Muscle layer of duodenum (tissue), 2 donors: ENCODE results near the gene DST.
"Not testable (repeated sequence)": the region's sequence is repeated elsewhere in the genome, so short reads cannot be mapped to it uniquely, and the experiment has no call there.

Source experiments
- H3K27ac ChIP-seq: one replicate; pipeline ENCODE4 v1.7.0; 2013; ENCODE audit warnings: mild to moderate bottlenecking, low read length
- H3K27me3 ChIP-seq: one replicate; pipeline ENCODE4 v1.7.0; 2013; ENCODE audit warnings: low read depth, mild to moderate bottlenecking, control low read depth, low read length
- H3K36me3 ChIP-seq, 2 donors: one replicate each; pipeline ENCODE4 v1.7.0; 2013; ENCODE audit warnings: low read length in 2 of 2, control low read depth in 1 of 2, mild to moderate bottlenecking in 1 of 2; ENCODE audit not compliant: insufficient read depth in 2 of 2, control insufficient read depth in 1 of 2
- H3K4me1 ChIP-seq, 2 donors: one replicate each; pipeline ENCODE4 v1.7.0; 2013; ENCODE audit warnings: low read length in 2 of 2, mild to moderate bottlenecking in 2 of 2, control low read depth in 1 of 2, moderate library complexity in 1 of 2; ENCODE audit not compliant: insufficient read depth in 2 of 2, control insufficient read depth in 1 of 2
- H3K4me3 ChIP-seq, 2 donors: one replicate each; pipeline ENCODE4 v1.7.0; 2013; ENCODE audit warnings: low read length in 2 of 2, low read depth in 1 of 2, mild to moderate bottlenecking in 1 of 2
- H3K9me3 ChIP-seq, 2 donors: one replicate each; pipeline ENCODE4 v1.7.0; 2013; ENCODE audit warnings: low read length in 2 of 2, control low read depth in 1 of 2, mild to moderate bottlenecking in 1 of 2; ENCODE audit not compliant: control insufficient read depth in 1 of 2
- donor health status: healthy.

DST gene

DNA sequence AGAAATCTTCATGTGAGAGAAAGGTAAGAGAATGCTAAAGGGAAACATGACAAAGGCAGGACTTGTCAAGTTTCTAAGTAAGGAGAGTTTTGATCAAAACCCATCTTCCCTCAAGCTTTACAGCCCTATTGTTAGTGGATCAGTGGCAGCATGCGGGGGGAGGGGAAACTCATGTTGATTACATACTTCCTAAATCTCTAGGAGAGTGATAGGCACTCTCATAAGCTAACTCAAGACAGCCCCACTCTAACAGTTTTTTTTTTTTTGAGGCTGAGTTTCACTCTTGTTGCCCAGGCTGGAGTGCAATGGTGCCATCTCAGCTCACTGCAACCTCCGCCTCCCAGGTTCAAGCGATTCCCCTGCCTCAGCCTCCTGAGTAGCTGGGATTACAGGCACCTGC, 18.6 kb upstream of the DST start:
- not testable (repeated sequence) for H3K36me3 ChIP-seq, H3K27ac ChIP-seq, H3K4me3 ChIP-seq, H3K9me3 ChIP-seq, H3K27me3 ChIP-seq
- peaks cover 0 to 25% of the 10 kb centered on the region in 2 donors for H3K4me1 ChIP-seq

DNA sequence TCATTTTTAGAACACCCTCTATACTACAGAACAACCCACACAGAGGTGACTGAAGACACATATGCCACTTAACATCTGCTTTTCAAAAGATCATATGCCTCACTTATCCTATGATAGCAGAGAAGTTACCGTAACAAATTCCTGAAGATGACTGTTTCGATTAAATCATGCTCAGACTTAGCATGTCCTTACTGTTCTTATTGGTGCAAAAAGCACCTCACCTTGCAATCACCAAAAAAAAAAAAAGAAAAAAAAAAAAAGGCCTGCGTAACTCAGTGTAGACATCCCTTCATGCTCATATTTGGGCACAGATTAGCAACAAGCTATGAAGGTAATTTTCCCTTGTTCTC, 17.7 kb upstream of the DST start:
- Histone ChIP-seq H3K27ac (no peak overlapping the region), H3K36me3 (no peaks in the 10 kb centered on the region), H3K4me1 (peaks cover 0 to 25% of the 10 kb centered on the region in 2 donors), H3K27me3 (no peaks in the 10 kb centered on the region), H3K9me3 (no peaks in the 10 kb centered on the region), H3K4me3 (no peak overlapping the region)

- H3K9me3 ChIP-seq: no peaks in the 10 kb centered on the region
- H3K27ac ChIP-seq: no peak overlapping the region
- peaks cover 0 to 25% of the 10 kb centered on the region in 2 donors for H3K4me1 ChIP-seq
- H3K4me3 ChIP-seq: no peak overlapping the region
- H3K27me3 ChIP-seq: no peaks in the 10 kb centered on the region
- no peaks in the 10 kb centered on the region for H3K36me3 ChIP-seq
These were observed 17.2 kb upstream of the DST start for GRCh38 chr6:56659721-56660380.

DNA sequence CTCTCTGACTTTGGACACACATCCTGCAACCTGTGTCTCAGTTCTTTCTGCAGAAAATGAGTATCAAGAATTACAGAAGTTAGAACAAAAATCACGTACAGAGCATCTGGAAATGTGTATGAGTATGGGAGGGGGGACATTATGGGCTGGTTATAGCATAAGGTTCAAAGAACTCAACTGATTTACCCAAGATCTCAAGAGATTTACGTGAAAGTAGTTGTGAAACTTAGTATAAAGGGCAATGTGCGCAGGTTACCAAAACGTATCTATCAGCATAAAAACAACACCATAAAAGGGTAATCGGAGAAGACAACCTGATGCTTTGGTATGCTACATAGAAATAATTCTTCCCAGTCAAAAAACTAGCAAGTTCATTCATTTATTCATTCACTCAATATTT, 15.6 kb upstream of the DST start:
- Histone ChIP-seq H3K4me3 (no peak overlapping the region), H3K27ac (no peak overlapping the region), H3K36me3 (no peaks in the 10 kb centered on the region), H3K4me1 (peaks cover 0 to 18% of the 10 kb centered on the region in 2 donors), H3K27me3 (no peaks in the 10 kb centered on the region), H3K9me3 (no peaks in the 10 kb centered on the region)

GRCh38 chr6:56657354-56657753, 14.7 kb upstream of the DST start:
- H3K27ac ChIP-seq: no peak overlapping the region
- no peaks in the 10 kb centered on the region for H3K27me3 ChIP-seq
- peaks cover 0 to 5% of the 10 kb centered on the region in 2 donors for H3K36me3 ChIP-seq
- H3K4me1 ChIP-seq: peaks cover 1 to 22% of the 10 kb centered on the region in 2 donors
- H3K9me3 ChIP-seq: no peaks in the 10 kb centered on the region
- no peak overlapping the region for H3K4me3 ChIP-seq

GRCh38 chr6:56656466-56656865, 13.8 kb upstream of the DST start:
- H3K9me3 ChIP-seq: no peaks in the 10 kb centered on the region
- peaks cover 5 to 22% of the 10 kb centered on the region in 2 donors for H3K4me1 ChIP-seq
- H3K27ac ChIP-seq: no peak overlapping the region
- H3K27me3 ChIP-seq: no peaks in the 10 kb centered on the region
- no peak overlapping the region for H3K4me3 ChIP-seq
- H3K36me3 ChIP-seq: peaks cover 0 to 7% of the 10 kb centered on the region in 2 donors

GRCh38 chr6:56655996-56656395, 13.3 kb upstream of the DST start:
- Histone ChIP-seq H3K4me3 (no peak overlapping the region), H3K4me1 (peaks cover 5 to 22% of the 10 kb centered on the region in 2 donors), H3K27me3 (no peaks in the 10 kb centered on the region), H3K27ac (no peak overlapping the region), H3K36me3 (peaks cover 0 to 7% of the 10 kb centered on the region in 2 donors), H3K9me3 (no peaks in the 10 kb centered on the region)

- H3K4me1 ChIP-seq: peaks cover 5 to 18% of the 10 kb centered on the region in 2 donors
- H3K27ac ChIP-seq: no peak overlapping the region
- no peak overlapping the region for H3K4me3 ChIP-seq
- H3K27me3 ChIP-seq: no peaks in the 10 kb centered on the region
- no peaks in the 10 kb centered on the region for H3K9me3 ChIP-seq
- peaks cover 0 to 7% of the 10 kb centered on the region in 2 donors for H3K36me3 ChIP-seq
These were observed 12.6 kb upstream of the DST start for GRCh38 chr6:56655249-56655648.

DNA sequence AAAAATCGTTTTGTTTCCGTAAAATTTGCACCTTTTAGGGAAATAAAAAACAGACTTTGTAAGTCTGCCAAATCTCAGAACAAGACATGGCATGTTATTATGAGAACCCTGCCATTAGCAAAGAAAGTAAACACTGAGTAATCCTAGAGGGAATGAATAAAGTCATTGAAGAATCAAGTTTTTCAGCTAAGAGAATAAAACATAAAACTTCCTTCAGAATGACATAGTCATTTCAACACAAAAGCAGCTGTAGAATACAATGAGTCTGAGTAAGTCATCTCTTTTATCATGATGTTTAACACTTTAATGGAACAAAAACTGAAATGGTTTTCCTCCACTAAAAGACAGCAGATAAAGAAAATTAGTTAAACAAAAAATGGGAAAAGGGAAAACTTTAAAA, 10.3 kb upstream of the DST start:
- Histone ChIP-seq H3K4me3 (no peak overlapping the region), H3K27ac (no peak overlapping the region), H3K9me3 (no peaks in the 10 kb centered on the region), H3K4me1 (peaks cover 5 to 15% of the 10 kb centered on the region in 2 donors), H3K27me3 (no peaks in the 10 kb centered on the region), H3K36me3 (peaks cover 7 to 9% of the 10 kb centered on the region in 2 donors)

DNA sequence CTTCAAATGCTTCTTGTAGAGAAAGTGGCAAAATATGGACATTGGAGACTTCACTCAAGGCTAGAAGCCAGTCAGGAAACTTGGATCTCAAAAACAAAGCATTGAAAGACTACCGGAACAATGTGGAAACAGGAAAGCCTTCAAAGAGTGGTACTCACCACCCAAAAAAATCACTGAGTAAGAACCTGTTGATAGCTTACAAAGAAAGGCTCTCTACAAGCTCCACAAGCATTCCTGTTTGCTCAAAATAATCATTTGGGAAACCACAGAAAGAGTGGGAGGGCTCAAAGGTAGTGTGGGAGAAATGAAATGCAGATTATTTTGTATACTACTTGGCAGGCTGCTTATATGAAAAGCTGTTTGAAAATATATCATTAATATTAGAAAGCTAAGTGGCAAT, 9.5 kb upstream of the DST start:
- H3K4me1 ChIP-seq: peaks cover 5 to 15% of the 10 kb centered on the region in 2 donors
- no peaks in the 10 kb centered on the region for H3K27me3 ChIP-seq
- H3K27ac ChIP-seq: no peak overlapping the region
- H3K9me3 ChIP-seq: no peaks in the 10 kb centered on the region
- peaks cover 9 to 14% of the 10 kb centered on the region in 2 donors for H3K36me3 ChIP-seq
- no peak overlapping the region for H3K4me3 ChIP-seq

DNA sequence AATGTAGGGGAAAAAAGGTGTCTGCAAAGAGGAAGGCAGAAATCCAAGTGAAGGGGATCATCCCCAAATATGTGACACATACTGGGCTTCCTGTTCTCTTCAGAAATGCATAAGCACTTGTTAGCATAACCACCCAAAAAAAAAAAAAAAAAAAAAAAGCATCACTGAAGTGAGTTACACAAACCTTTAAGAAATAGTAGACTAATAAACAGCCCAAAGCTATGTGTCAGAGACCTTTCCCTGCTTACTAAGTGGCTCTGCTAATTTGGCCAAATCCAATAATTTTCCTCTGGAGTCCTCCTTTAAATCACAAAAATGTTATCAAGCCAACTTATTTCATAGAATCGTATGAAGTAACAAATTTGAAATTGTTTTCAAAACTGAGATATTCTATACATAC, 7.5 kb upstream of the DST start:
- no peaks in the 10 kb centered on the region for H3K27me3 ChIP-seq
- no peak overlapping the region for H3K4me3 ChIP-seq
- peaks cover 5 to 15% of the 10 kb centered on the region in 2 donors for H3K4me1 ChIP-seq
- no peak overlapping the region for H3K27ac ChIP-seq
- H3K36me3 ChIP-seq: peaks cover 15 to 27% of the 10 kb centered on the region in 2 donors
- H3K9me3 ChIP-seq: no peaks in the 10 kb centered on the region

- Histone ChIP-seq H3K4me1 (peaks cover 5 to 15% of the 10 kb centered on the region in 2 donors), H3K9me3 (no peaks in the 10 kb centered on the region), H3K27ac (no peak overlapping the region), H3K36me3 (peaks cover 17 to 27% of the 10 kb centered on the region in 2 donors), H3K4me3 (no peak overlapping the region), H3K27me3 (no peaks in the 10 kb centered on the region)
These were observed 7.1 kb upstream of the DST start for GRCh38 chr6:56649782-56650181.
